GM12865 (cell line): ENCODE measurements around the gene LASP1NB.

Experiments
- DNase-seq: peaks from one replicate; pipeline ENCODE4 v3.0.0; 2010; ENCODE audit warnings: low read depth
- H3K4me3 ChIP-seq: 2 replicates; pipeline ENCODE4 v1.5.1; 2011; ENCODE audit warnings: mild to moderate bottlenecking, low read depth, low read length, control low read depth
- CTCF ChIP-seq: IDR thresholded peaks from 2 replicates; pipeline ENCODE4 v1.5.1; 2011; ENCODE audit warnings: low read length, control low read depth, low read depth, inconsistent platforms; ENCODE audit not compliant: insufficient read depth; ENCODE audit errors: missing control alignments

LASP1NB gene

GRCh38 chr17:38890410-38890746, 35.0 kb upstream of the LASP1NB start:
- DNase-seq: no peak
- H3K4me3 ChIP-seq: no peak overlapping the region
- no peak for TF ChIP-seq CTCF

GRCh38 chr17:38891441-38891840, 34.0 kb upstream of the LASP1NB start:
- TF ChIP-seq CTCF: no peak
- H3K4me3 ChIP-seq: no peak overlapping the region
- DNase-seq: no peak

- H3K4me3 ChIP-seq: no peak overlapping the region
- no peak for DNase-seq
- TF ChIP-seq CTCF: no peak
Observed at GRCh38 chr17:38892083-38892482, 33.3 kb upstream of the LASP1NB start.

GRCh38 chr17:38892620-38893019, 32.8 kb upstream of the LASP1NB start:
- DNase-seq: no peak
- no peak overlapping the region for H3K4me3 ChIP-seq
- no peak for TF ChIP-seq CTCF

- no peak overlapping the region for H3K4me3 ChIP-seq
- TF ChIP-seq CTCF: no peak
- no peak for DNase-seq
Observed at GRCh38 chr17:38893113-38893512, 32.3 kb upstream of the LASP1NB start.

- DNase-seq: no peak
- no peak for TF ChIP-seq CTCF
- no peak overlapping the region for H3K4me3 ChIP-seq
Observed at GRCh38 chr17:38893607-38894006, 31.8 kb upstream of the LASP1NB start.

GRCh38 chr17:38894276-38894675, 31.1 kb upstream of the LASP1NB start:
- no peak overlapping the region for H3K4me3 ChIP-seq
- TF ChIP-seq CTCF: no peak
- DNase-seq: no peak
